Epithelial cell of esophagus (primary cell): ENCODE measurements around the gene ST3GAL6.

ENCODE experiments used
- DNase-seq: peaks from one replicate; pipeline ENCODE4 v3.0.0; 2010; ENCODE audit warnings: low read depth
- H3K4me3 ChIP-seq: 2 replicates; pipeline ENCODE4 v1.5.1; 2011; ENCODE audit warnings: mild to moderate bottlenecking, low read length, control low read depth
- TF ChIP-seq, protein P1 (sequence below): IDR thresholded peaks from 2 replicates; pipeline ENCODE4 v1.5.1; 2011; ENCODE audit warnings: low read depth, mild to moderate bottlenecking, low read length, control low read depth, inconsistent platforms; ENCODE audit not compliant: insufficient read depth; ENCODE audit errors: missing control alignments

ST3GAL6 gene

DNA sequence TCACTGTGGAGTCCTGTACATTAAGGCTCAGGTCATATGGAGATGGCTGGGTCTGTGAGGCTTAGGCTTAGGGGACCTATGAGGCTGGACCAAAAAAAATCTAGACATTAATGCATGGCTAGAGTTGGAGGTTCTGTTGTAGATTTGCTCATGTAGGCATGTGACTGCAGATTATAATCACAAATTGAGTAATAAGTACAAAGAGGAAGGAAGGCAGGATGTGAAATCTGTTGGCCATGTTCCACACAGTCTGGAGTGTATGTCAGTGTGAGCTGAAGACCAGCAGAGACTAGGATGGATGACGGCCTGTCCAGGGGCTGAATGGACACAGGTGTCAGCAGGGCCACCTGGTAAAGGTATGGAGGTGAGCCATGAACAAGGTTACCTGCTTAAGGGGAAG, at the start of gene ST3GAL6:
ST3GAL6 (plus strand) TSS at position 265 of the 400 bp plus-strand sequence. CDS start 5,101 bp downstream, outside the sequence.
- no peak within 1 kb of the TSS for H3K4me3 ChIP-seq
- DNase-seq = peak; percentile 49
- TF ChIP-seq, protein P1, sequence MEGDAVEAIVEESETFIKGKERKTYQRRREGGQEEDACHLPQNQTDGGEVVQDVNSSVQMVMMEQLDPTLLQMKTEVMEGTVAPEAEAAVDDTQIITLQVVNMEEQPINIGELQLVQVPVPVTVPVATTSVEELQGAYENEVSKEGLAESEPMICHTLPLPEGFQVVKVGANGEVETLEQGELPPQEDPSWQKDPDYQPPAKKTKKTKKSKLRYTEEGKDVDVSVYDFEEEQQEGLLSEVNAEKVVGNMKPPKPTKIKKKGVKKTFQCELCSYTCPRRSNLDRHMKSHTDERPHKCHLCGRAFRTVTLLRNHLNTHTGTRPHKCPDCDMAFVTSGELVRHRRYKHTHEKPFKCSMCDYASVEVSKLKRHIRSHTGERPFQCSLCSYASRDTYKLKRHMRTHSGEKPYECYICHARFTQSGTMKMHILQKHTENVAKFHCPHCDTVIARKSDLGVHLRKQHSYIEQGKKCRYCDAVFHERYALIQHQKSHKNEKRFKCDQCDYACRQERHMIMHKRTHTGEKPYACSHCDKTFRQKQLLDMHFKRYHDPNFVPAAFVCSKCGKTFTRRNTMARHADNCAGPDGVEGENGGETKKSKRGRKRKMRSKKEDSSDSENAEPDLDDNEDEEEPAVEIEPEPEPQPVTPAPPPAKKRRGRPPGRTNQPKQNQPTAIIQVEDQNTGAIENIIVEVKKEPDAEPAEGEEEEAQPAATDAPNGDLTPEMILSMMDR = no peak

DNA sequence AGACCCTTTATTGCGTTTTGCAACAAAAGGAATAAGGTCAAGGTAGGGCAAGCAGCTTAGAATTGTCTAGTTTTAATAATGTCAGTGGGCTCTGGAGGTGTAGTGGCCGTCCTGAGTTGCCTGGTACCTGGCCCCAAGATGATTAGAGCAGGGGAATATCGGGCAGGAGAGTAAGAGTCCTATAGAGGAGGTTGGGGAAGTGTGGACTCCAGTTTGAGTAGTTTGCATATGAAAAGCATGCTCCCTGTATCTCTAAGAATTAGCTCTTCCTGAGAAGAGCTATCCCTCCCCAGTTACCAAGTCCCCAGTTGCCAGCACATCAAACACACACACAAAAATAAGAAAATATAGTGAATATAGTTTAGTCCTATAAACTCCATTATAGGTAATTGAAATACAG, 49.2 kb upstream of the ST3GAL6 start:
- H3K4me3 ChIP-seq = no peak overlapping the region
- no peak for DNase-seq
- TF ChIP-seq, protein P1 = no peak

DNA sequence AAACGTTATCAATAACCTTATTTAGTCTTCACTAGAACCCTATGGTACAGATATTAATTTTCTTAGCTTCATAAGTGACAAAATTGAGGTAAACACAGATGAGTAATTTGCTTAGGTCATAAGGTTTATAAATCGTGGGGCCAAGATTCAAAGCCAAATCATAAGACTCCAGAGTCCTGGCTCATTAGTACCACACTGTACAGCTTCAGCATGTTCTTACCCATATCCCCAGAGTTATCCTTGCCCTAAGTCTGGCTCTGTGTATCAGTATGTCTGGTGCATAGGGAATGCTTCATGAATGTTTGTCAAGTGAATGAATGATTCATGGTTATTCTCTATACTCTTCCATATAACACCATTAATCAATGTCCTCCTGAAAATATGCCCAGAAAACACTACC, 45.6 kb upstream of the ST3GAL6 start:
- H3K4me3 ChIP-seq = no peak overlapping the region
- no peak for DNase-seq
- TF ChIP-seq, protein P1 = no peak

DNA sequence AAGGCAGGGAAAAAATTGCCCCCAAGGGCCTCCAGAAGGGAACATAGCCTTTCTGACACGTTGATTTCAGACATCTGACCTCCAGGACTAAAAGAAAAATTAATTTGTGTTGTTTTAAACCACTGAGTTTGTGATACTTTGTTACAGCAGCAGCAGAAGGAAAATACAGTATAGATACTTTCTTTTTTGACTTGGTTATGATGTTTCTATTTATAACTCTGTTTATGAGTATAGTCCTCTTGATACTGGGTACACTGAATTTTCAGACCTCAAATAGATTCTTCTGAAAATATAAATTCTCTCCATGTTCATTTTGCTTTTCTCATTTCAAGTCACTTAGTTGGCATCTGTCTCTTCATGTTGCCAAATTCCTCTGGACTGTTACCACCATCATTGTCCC, 44.4 kb upstream of the ST3GAL6 start:
- H3K4me3 ChIP-seq = no peak overlapping the region
- TF ChIP-seq, protein P1 = no peak
- DNase-seq = no peak

- DNase-seq = no peak
- TF ChIP-seq, protein P1 = no peak
- H3K4me3 ChIP-seq = no peak overlapping the region
Measured at GRCh38 chr3:98721776-98722175, 41.4 kb upstream of the ST3GAL6 start.

GRCh38 chr3:98722389-98722788, 40.8 kb upstream of the ST3GAL6 start:
- no peak overlapping the region for H3K4me3 ChIP-seq
- TF ChIP-seq, protein P1 = no peak

DNA sequence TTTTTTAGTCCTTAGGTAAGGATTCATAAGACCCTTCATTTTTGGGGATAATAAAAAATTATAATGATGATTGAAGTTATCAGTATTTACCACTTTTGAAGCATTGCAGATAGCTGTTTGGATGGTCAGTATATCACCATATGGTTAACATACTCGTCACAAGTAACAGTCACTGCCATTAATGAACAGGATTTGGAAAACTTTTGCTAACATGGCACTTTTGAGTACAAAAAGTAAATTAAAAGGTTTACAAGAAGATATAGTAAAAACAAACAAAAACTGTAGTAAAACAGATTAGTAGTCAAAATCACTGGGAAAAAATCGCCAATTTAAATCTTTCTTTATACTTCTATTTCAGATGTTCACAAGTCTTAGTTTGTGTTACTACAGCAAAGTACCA, 37.8 kb upstream of the ST3GAL6 start:
- H3K4me3 ChIP-seq = no peak overlapping the region
- no peak for DNase-seq
- TF ChIP-seq, protein P1 = no peak

More at GRCh38 chr3:98722389-98722788, 40.8 kb upstream of the ST3GAL6 start:
- peak; percentile 13 for DNase-seq
